ENCODE measurements around the gene CAB39.

DNA sequence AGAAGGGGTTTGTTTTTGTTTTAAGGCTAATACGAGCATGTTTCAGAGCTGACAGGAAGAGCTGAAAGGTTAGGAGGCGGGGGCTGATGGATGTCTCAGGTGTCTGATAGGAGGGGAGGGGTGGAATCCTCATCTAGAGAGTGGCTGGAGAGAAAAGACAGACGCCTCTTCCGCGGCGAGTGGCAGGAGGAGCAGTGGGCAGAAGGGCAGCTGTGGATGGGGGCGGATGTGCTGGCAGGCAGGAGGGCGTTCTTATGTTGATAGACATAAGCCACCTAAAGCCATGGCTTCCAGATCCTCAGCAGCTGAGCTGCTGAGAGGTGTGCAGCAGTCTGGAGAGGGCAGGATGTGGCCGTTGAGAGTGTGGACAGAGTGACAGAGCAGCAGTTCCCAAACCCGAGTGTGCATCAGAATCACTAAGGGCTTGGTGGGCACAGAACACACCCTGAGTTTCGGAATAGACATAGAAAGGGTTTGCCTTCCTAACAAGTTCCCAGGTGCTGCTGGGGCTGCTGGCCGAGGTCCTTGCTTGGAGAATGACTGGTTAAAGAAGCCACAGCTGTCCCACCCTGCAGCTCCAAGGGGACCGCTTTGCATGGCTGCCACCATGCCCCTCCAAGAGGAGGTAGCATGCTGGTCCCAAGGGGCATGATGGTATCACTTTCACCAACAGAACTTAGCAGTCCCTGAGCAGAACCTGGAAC, 149.1 kb downstream of the CAB39 start:
- no peak for TF ChIP-seq POLR2A (IDR thresholded peaks at IDR 0.05)
- TF ChIP-seq, protein P1, sequence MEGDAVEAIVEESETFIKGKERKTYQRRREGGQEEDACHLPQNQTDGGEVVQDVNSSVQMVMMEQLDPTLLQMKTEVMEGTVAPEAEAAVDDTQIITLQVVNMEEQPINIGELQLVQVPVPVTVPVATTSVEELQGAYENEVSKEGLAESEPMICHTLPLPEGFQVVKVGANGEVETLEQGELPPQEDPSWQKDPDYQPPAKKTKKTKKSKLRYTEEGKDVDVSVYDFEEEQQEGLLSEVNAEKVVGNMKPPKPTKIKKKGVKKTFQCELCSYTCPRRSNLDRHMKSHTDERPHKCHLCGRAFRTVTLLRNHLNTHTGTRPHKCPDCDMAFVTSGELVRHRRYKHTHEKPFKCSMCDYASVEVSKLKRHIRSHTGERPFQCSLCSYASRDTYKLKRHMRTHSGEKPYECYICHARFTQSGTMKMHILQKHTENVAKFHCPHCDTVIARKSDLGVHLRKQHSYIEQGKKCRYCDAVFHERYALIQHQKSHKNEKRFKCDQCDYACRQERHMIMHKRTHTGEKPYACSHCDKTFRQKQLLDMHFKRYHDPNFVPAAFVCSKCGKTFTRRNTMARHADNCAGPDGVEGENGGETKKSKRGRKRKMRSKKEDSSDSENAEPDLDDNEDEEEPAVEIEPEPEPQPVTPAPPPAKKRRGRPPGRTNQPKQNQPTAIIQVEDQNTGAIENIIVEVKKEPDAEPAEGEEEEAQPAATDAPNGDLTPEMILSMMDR (IDR thresholded peaks at IDR 0.05 in 8 of 11, conservative IDR thresholded peaks at IDR 0.05 in 3 of 11) = no peak

Measured in spleen (tissue), 7 donors.